ENCODE results near the gene TEDC2.
A peak's percentile ranks its signal among the peaks of the same experiment; 100 is the strongest.

The TEDC2 gene

DNA sequence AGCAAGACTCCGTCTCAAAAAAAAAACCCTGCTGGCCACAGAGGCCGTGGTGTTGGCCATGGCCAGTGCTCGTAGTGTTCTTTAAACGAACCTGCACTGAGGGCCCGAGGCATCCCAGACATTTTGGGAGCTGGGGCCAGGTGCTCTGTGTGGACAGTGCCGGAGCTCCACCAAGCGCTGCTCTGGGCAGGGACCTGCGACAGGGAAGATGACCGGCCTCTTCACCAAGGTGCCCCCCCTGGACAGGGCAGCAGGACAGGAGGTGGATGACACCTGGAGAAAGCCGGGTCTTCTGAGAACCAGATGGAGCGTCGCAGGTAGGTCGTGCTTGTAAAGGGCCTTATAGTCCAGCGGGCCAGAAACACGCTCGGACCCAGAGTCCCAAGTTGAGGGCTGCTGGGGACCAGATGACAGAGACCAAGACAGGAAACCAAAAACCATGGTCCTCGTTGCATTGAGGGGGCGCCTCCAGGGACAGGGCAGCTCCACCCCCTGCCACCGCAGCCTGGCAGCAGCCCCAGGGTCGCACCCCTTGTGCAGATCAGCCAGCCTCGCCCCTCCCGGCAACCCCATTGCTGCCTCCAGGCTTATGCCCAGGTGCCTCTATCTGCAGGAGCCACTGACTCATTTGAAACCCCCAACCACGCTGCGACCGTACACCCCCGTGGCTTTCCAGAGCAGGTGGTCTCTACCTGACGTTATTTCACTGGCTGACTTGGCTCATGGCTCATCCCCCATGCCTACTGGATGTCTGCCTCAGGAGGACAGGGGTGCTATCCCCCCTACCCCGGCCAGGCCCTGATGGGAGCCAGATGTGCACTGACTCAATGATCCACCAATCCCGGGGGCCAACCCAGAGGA lies 7.0 kb downstream of the TEDC2 start:
- Histone ChIP-seq H3K36me3 (ENCODE audit: insufficient read depth, low read length) (no peaks in the 10 kb centered on the region; the same call in 1 of the 2 replicates), H3K9me3 (ENCODE audit: control insufficient read depth, insufficient read depth, low read length) (no peaks in the 10 kb centered on the region), H3K4me1 (ENCODE audit: insufficient read depth, low read length) (peaks cover 22% of the 10 kb centered on the region), H3K9ac (ENCODE audit: low read depth, low read length) (0 out of 2 replicates have a peak overlapping the region, but pooled peaks have one; percentile 4)

DNA sequence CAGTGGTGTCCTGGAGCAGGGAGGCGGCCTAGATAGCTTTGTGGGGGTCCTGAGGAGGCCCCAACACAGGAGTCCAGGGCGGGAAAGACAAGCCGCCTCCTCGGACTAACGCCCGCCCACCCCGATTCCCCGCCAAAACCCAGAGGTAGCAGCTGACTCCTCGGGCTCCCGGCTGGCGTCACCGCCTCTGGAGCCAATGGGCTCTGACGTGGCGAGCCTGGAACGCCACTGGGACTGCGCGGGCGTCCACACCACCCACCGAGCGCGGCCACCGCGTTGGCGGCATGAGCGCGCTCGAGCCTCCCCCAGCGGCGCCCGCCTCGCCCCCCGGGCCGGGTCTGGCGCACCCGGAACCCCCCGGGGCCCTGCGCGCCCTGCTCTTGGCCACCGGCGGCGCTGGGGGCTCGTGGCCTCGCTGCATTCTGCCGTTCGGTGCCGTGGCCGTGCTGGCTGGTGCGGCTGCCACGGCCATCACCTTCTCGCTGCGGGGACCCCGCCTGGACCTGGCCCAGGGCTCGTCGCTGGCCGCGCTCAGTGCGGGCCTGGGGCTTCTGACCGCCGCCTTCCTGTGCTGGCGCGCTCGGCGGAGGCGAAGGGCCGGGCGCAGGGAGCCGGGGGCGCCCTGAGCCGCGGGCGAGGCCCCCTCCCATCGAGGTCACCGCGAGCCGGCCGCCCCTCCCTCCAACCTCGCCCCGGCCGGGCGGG lies 7.8 kb downstream of the TEDC2 start:
- Histone ChIP-seq H3K36me3 (ENCODE audit: insufficient read depth, low read length) (no peaks in the 10 kb centered on the region; the same call in 1 of the 2 replicates), H3K4me1 (ENCODE audit: insufficient read depth, low read length) (peaks cover 22% of the 10 kb centered on the region), H3K9ac (ENCODE audit: low read depth, low read length) (peak overlapping the region; percentile 71), H3K9me3 (ENCODE audit: control insufficient read depth, insufficient read depth, low read length) (no peaks in the 10 kb centered on the region)

DNA sequence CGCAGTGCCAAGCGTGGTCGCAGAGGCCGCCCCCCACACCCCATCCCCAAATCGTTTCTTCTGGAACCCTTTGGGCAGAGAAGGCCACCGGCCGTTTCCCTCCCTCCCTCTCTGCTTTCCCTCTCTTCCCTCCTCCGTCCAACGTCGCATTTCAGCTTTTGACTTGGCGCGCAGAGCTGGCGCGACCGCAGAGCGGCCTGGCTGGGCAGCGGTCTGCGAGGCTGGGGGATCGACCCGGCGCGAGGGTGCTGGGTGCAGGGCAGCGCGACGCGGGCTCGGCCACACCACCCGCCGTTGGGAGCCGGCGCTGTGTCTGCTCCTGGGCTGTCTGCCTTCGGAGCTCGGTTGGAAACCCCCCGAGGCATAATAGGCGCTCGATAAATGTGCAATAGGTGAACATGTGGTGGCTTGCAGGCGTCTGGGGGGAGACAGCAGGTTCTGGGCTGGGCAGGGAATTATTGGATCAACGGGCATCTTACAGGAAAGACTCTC lies 8.4 kb downstream of the TEDC2 start:
- Histone ChIP-seq H3K9ac (ENCODE audit: low read depth, low read length) (peak overlapping the region; percentile 71), H3K9me3 (ENCODE audit: control insufficient read depth, insufficient read depth, low read length) (no peaks in the 10 kb centered on the region), H3K36me3 (ENCODE audit: insufficient read depth, low read length) (no peaks in the 10 kb centered on the region; the same call in 1 of the 2 replicates), H3K4me1 (ENCODE audit: insufficient read depth, low read length) (peaks cover 22% of the 10 kb centered on the region)

DNA sequence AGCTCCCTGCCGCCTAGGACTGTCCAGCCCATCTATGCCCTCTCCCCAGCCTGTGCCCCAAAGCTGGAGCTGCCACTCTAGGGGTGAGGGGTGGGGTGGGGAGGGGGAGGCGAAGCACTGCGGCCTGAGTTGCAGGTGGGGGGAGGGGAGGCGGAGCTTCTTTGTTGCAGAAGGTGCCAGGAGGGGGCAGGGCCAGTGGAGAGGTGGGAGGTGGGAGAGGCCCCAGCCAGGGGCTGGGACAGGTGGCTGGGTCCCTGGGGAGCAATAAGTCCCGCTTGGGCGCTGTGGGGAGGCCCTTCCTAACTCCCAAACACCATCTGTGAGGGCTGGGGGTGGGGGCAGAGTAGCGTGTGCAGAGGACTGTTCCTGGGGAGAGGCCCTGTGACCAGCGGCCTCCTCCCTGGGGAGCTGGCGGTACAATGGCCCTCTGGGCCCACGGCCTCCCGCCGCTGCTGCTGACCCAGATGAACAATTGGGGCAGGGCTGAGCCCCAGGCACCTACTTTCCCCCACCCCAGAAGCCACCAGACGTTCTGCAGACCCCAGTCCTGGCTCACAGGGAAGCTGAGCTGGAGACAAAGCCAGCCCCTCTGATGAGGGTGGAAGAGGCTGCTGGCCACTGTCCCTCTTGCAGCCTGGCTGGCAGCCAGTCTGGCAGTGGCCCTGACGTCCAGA lies 9.0 kb downstream of the TEDC2 start:
- Histone ChIP-seq H3K36me3 (ENCODE audit: insufficient read depth, low read length) (no peaks in the 10 kb centered on the region; the same call in 1 of the 2 replicates), H3K9ac (ENCODE audit: low read depth, low read length) (peak overlapping the region; percentile 71), H3K9me3 (ENCODE audit: control insufficient read depth, insufficient read depth, low read length) (no peaks in the 10 kb centered on the region), H3K4me1 (ENCODE audit: insufficient read depth, low read length) (peaks cover 22% of the 10 kb centered on the region)

DNA sequence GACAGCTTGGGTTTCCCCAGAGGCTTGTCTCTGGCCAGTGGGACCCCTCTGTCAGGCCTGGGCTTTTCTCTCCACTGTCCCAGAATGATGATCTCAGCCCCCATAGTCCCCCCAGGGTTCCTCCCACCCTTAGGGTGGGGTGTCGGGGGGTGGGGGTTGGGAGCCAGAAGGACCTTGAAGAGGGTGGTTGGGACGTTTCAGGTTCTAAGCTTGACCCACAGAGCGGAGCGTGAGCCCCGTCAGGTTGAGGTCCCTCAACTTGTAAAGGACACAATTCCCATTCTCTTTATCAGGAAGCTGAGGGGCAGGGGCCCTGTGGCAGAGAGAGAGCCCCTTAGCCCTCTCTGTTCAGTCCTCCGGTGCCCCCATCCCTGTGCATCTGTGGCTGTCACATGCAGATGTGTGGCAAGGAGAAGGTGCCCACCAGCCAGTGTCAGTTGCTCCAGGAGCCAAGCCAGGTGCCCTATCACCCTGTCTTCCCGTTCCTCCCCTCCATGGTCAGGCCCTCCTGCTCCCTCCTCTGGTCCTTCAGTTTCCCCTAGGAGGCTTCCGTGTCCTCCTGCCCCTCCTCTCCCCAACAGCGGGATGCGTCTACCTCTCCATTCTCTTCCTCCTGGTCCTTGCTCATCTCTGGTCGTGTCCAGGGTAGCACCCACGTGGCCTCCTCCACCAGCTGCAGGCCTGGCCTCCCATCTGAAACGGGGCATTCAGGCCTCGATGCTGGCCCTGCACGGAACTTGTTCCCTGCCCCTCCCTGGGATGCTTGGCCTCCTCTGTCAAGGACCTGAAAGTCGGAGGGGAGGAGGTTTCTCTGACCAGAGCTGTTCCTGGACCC lies 9.7 kb downstream of the TEDC2 start:
- no peaks in the 10 kb centered on the region for H3K9me3 ChIP-seq (ENCODE audit: control insufficient read depth, insufficient read depth, low read length)
- H3K36me3 ChIP-seq (ENCODE audit: insufficient read depth, low read length) = no peaks in the 10 kb centered on the region
- peaks cover 22% of the 10 kb centered on the region for H3K4me1 ChIP-seq (ENCODE audit: insufficient read depth, low read length)
- no peak overlapping the region; the same call in 1 of the 2 replicates for H3K9ac ChIP-seq (ENCODE audit: low read depth, low read length)

DNA sequence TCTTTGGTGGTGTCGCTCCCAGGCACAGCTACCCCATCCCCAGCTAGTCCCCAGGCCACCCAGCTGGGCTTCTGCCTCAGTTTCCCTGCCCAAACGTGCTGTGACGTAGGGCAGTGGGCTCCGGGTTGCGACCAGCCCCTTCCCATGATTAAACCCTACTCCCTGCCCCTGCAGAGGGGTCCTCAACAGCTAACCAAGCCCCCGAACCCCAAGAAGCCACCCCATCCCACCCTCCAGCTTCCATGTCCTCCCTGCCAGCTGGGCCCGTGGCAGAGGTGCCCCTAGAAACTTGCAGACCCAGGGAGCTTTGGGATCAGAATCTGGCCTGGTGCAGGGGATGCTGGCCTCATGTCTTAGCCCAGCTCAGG lies 10.3 kb downstream of the TEDC2 start:
- H3K4me1 ChIP-seq (ENCODE audit: insufficient read depth, low read length) = peaks cover 22% of the 10 kb centered on the region
- H3K36me3 ChIP-seq (ENCODE audit: insufficient read depth, low read length) = no peaks in the 10 kb centered on the region
- no peak overlapping the region for H3K9ac ChIP-seq (ENCODE audit: low read depth, low read length)

DNA sequence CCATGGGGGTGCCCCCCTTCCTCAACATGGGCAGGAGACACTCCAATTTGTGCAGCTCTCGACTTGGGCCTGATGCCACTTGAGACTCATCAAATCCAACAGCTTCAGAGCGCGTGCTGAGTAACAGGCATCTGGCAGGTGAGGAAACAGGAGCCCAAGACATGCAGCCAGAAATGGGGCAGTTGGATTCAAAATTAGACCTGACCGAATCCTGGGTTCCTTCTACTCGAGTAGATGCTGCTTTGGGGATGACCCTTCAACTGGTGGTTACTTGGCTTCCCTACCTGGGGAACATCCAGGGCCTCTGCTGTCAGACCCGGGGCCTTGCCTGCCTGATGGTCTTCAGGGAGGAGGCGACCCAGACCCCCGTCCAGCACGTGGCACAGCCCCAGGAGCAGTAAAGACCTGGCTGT lies 10.7 kb downstream of the TEDC2 start:
- Histone ChIP-seq H3K9me3 (ENCODE audit: control insufficient read depth, insufficient read depth, low read length) (no peaks in the 10 kb centered on the region), H3K4me1 (ENCODE audit: insufficient read depth, low read length) (peaks cover 22% of the 10 kb centered on the region), H3K9ac (ENCODE audit: low read depth, low read length) (0 out of 2 replicates have a peak overlapping the region, but pooled peaks have one; percentile 21), H3K36me3 (ENCODE audit: insufficient read depth, low read length) (no peaks in the 10 kb centered on the region)

More for the DNA sequence above, 10.3 kb downstream of the TEDC2 start:
- no peaks in the 10 kb centered on the region for H3K9me3 ChIP-seq (ENCODE audit: control insufficient read depth, insufficient read depth, low read length)

DNA sequence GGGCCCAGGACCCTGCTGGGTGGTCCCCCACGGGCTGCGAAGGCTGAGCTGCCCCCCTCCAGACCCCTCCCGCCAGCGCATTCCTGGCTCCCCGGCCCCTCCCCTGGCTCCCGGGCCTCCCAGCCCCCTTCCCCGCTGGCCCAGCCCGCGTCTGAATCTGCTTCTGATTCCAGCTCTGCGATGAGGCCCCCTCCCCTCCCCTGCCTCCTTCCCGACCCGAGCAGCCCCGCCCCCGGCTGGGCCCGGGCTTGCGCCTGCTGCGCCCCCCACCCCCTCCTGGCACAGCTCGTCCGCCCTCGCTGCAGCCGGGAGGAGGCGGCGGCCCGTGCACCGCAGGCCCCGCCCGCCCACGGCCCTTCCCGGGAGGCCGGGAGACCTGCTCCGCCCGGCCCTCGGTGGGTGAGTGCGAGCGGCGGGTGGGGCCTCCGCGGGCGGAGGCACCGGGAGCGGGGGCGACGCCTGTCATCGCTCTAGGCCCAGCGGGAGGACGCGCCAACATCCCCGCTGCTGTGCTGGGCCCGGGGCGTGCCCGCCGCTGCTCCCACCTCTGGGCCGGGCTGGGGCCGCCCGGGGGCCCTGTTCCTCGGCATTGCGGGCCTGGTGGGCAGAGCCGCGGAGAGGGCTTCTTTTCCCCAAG lies 11.2 kb downstream of the TEDC2 start, which contains the start of gene NTN3:
NTN3 (plus strand) TSS at position 282 of the 637 bp plus-strand sequence. CDS start 405 bp downstream, outside the sequence.
- H3K4me1 ChIP-seq (ENCODE audit: insufficient read depth, low read length) = peaks cover 22% of the 10 kb centered on the region
- peak within 1 kb of the TSS; percentile 46; the same call in 1 of the 2 replicates for H3K9ac ChIP-seq (ENCODE audit: low read depth, low read length)
- no peaks in the 10 kb centered on the region for H3K36me3 ChIP-seq (ENCODE audit: insufficient read depth, low read length)
- H3K9me3 ChIP-seq (ENCODE audit: control insufficient read depth, insufficient read depth, low read length) = no peaks in the 10 kb centered on the region

DNA sequence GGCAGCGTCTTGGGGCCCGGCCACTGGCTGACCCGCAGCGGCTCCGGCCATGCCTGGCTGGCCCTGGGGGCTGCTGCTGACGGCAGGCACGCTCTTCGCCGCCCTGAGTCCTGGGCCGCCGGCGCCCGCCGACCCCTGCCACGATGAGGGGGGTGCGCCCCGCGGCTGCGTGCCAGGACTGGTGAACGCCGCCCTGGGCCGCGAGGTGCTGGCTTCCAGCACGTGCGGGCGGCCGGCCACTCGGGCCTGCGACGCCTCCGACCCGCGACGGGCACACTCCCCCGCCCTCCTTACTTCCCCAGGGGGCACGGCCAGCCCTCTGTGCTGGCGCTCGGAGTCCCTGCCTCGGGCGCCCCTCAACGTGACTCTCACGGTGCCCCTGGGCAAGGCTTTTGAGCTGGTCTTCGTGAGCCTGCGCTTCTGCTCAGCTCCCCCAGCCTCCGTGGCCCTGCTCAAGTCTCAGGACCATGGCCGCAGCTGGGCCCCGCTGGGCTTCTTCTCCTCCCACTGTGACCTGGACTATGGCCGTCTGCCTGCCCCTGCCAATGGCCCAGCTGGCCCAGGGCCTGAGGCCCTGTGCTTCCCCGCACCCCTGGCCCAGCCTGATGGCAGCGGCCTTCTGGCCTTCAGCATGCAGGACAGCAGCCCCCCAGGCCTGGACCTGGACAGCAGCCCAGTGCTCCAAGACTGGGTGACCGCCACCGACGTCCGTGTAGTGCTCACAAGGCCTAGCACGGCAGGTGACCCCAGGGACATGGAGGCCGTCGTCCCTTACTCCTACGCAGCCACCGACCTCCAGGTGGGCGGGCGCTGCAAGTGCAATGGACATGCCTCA lies 12.0 kb downstream of the TEDC2 start:
- H3K36me3 ChIP-seq (ENCODE audit: insufficient read depth, low read length) = no peaks in the 10 kb centered on the region
- H3K4me1 ChIP-seq (ENCODE audit: insufficient read depth, low read length) = peaks cover 22% of the 10 kb centered on the region
- peak overlapping the region; percentile 46; the same call in 1 of the 2 replicates for H3K9ac ChIP-seq (ENCODE audit: low read depth, low read length)
- no peaks in the 10 kb centered on the region for H3K9me3 ChIP-seq (ENCODE audit: control insufficient read depth, insufficient read depth, low read length)

DNA sequence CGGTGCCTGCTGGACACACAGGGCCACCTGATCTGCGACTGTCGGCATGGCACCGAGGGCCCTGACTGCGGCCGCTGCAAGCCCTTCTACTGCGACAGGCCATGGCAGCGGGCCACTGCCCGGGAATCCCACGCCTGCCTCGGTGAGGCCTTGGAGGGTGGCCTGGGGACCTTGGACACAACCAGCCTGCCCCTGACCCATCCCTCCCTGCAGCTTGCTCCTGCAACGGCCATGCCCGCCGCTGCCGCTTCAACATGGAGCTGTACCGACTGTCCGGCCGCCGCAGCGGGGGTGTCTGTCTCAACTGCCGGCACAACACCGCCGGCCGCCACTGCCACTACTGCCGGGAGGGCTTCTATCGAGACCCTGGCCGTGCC lies 12.6 kb downstream of the TEDC2 start:
- peaks cover 19% of the 10 kb centered on the region for H3K4me1 ChIP-seq (ENCODE audit: insufficient read depth, low read length)
- H3K9me3 ChIP-seq (ENCODE audit: control insufficient read depth, insufficient read depth, low read length) = no peaks in the 10 kb centered on the region
- no peaks in the 10 kb centered on the region for H3K36me3 ChIP-seq (ENCODE audit: insufficient read depth, low read length)
- no peak overlapping the region for H3K9ac ChIP-seq (ENCODE audit: low read depth, low read length)

DNA sequence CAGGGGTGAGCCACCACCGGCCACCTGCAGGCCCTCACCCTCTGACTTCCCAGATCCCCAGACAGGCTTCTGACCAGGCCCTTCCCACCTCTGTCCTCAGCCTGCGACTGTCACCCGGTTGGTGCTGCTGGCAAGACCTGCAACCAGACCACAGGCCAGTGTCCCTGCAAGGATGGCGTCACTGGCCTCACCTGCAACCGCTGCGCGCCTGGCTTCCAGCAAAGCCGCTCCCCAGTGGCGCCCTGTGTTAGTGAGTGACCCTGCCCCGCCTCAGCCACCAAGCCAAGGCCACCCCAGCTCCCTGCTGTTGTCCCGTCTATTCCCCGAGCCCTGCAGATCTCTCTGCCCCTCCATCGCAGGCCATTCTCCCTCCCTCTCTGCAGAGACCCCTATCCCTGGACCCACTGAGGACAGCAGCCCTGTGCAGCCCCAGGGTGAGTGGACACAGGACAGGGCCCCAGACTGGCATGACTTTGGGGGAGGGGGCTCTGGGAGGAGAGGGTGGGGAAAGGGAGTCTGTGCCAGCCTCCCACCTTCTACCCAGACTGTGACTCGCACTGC lies 13.1 kb downstream of the TEDC2 start:
- H3K9me3 ChIP-seq (ENCODE audit: control insufficient read depth, insufficient read depth, low read length) = no peaks in the 10 kb centered on the region
- H3K9ac ChIP-seq (ENCODE audit: low read depth, low read length) = peak overlapping the region; percentile 81; the same call in 1 of the 2 replicates
- H3K4me1 ChIP-seq (ENCODE audit: insufficient read depth, low read length) = peaks cover 19% of the 10 kb centered on the region
- H3K36me3 ChIP-seq (ENCODE audit: insufficient read depth, low read length) = no peaks in the 10 kb centered on the region

DNA sequence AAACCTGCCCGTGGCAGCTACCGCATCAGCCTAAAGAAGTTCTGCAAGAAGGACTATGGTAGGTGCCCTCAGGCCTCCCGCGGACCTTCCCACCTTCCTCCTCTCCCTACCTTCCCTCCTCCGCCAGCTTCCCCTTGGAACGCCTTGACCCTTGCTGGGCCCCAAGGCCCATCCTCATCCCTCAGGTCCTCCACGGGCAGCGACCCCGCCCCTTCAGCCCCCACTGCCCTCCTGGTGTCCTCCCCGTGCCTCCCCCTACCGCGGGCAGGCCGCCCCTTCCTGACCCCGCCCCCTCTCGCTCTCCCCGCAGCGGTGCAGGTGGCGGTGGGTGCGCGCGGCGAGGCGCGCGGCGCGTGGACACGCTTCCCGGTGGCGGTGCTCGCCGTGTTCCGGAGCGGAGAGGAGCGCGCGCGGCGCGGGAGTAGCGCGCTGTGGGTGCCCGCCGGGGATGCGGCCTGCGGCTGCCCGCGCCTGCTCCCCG lies 13.6 kb downstream of the TEDC2 start:
- no peaks in the 10 kb centered on the region for H3K9me3 ChIP-seq (ENCODE audit: control insufficient read depth, insufficient read depth, low read length)
- peak overlapping the region; percentile 81; the same call in 1 of the 2 replicates for H3K9ac ChIP-seq (ENCODE audit: low read depth, low read length)
- H3K4me1 ChIP-seq (ENCODE audit: insufficient read depth, low read length) = peaks cover 19% of the 10 kb centered on the region
- no peaks in the 10 kb centered on the region for H3K36me3 ChIP-seq (ENCODE audit: insufficient read depth, low read length)

All from ES-I3 (cell line).